HG02642 (cell line): Measurements from ENCODE around the gene ARHGEF4.

Experiments used
- ATAC-seq: cut with Tn5 transposase; IDR thresholded peaks from one replicate; pipeline ENCODE4 v1.9.1; 2021; ENCODE audit warnings: mild to moderate bottlenecking; ENCODE audit not compliant: unreplicated experiment, poor library complexity

ARHGEF4 gene

GRCh38 chr2:130913891-130914290 lies 77.2 kb downstream of the ARHGEF4 start:
- no peak for ATAC-seq

GRCh38 chr2:130915149-130915548 lies 78.4 kb downstream of the ARHGEF4 start:
- no peak for ATAC-seq

GRCh38 chr2:130915595-130916437 lies 79.1 kb downstream of the ARHGEF4 start:
- ATAC-seq, result no peak

GRCh38 chr2:130916438-130916705 lies 79.7 kb downstream of the ARHGEF4 start:
- ATAC-seq, result no peak

GRCh38 chr2:130917006-130917688 lies 80.4 kb downstream of the ARHGEF4 start:
- no peak for ATAC-seq

GRCh38 chr2:130918393-130918792 lies 81.7 kb downstream of the ARHGEF4 start:
- no peak for ATAC-seq

GRCh38 chr2:130920415-130921163 lies 83.9 kb downstream of the ARHGEF4 start:
- ATAC-seq, result no peak

GRCh38 chr2:130921164-130921476 lies 84.4 kb downstream of the ARHGEF4 start:
- ATAC-seq, result no peak

- no peak for ATAC-seq
These were observed 85.7 kb downstream of the ARHGEF4 start for GRCh38 chr2:130922417-130922816.

- no peak for ATAC-seq
These were observed 91.7 kb downstream of the ARHGEF4 start for GRCh38 chr2:130928385-130928784.

GRCh38 chr2:130930740-130931659 lies 94.3 kb downstream of the ARHGEF4 start:
- no peak for ATAC-seq

GRCh38 chr2:130933501-130933900 lies 96.8 kb downstream of the ARHGEF4 start:
- no peak for ATAC-seq

GRCh38 chr2:130936451-130936850 lies 99.7 kb downstream of the ARHGEF4 start:
- ATAC-seq, result no peak

- no peak for ATAC-seq
These were observed 111.3 kb downstream of the ARHGEF4 start for GRCh38 chr2:130947967-130948366.

GRCh38 chr2:130949954-130950353 lies 113.2 kb downstream of the ARHGEF4 start:
- no peak for ATAC-seq

GRCh38 chr2:130951018-130951417 lies 114.3 kb downstream of the ARHGEF4 start:
- ATAC-seq, result peak; percentile 69

- ATAC-seq, result no peak
These were observed 118.2 kb downstream of the ARHGEF4 start for GRCh38 chr2:130954873-130955272.

GRCh38 chr2:130957915-130958314 lies 121.2 kb downstream of the ARHGEF4 start:
- no peak for ATAC-seq

GRCh38 chr2:130963196-130963848 lies 126.6 kb downstream of the ARHGEF4 start:
- ATAC-seq, result no peak
